ENCODE measurements around the gene DCN. TPM values are rescaled to one million over a fixed set of nuclear protein-coding genes. Genes with fewer than 3 reads are reported as not detected.
A peak's percentile ranks its signal among the peaks of the same experiment; 100 is the strongest.

Gene DCN
- total RNA-seq, 2 donors from 2014 or later, result 994 to 1,906 TPM

DNA sequence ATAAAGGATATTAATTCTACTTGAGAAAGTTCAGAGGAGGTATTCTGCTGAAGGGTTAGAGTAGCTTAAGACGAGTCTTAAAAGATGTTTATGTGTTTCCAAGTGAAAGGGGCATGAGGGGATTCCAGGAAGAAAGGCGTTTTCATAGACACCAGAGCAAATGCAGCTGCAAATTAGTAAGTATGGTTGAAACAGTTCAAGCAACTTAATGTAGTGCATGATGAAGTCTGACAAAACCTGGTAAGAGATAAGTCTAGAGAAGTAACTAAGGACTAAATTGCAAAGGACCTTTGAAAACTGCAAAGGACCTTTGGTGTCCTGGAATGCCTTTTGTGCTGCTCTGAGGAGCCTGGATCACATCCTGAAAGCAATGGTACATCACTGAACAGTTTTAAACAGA lies 82.8 kb downstream of the DCN start:
- DNase-seq (ENCODE audit: low spot score), result no peak
- no peaks in the 10 kb centered on the region for H3K9me3 ChIP-seq
- H3K4me3 ChIP-seq, result no peak overlapping the region
- H3K4me1 ChIP-seq, result no peaks in the 10 kb centered on the region
- H3K27ac ChIP-seq, result peak overlapping the region in 1 of 2 donors; percentile 54
- TF ChIP-seq, protein P1, sequence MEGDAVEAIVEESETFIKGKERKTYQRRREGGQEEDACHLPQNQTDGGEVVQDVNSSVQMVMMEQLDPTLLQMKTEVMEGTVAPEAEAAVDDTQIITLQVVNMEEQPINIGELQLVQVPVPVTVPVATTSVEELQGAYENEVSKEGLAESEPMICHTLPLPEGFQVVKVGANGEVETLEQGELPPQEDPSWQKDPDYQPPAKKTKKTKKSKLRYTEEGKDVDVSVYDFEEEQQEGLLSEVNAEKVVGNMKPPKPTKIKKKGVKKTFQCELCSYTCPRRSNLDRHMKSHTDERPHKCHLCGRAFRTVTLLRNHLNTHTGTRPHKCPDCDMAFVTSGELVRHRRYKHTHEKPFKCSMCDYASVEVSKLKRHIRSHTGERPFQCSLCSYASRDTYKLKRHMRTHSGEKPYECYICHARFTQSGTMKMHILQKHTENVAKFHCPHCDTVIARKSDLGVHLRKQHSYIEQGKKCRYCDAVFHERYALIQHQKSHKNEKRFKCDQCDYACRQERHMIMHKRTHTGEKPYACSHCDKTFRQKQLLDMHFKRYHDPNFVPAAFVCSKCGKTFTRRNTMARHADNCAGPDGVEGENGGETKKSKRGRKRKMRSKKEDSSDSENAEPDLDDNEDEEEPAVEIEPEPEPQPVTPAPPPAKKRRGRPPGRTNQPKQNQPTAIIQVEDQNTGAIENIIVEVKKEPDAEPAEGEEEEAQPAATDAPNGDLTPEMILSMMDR (IDR thresholded peaks at IDR 0.05), result no peak
- no peaks in the 10 kb centered on the region for H3K27me3 ChIP-seq
- H3K36me3 ChIP-seq, result no peaks in the 10 kb centered on the region

DNA sequence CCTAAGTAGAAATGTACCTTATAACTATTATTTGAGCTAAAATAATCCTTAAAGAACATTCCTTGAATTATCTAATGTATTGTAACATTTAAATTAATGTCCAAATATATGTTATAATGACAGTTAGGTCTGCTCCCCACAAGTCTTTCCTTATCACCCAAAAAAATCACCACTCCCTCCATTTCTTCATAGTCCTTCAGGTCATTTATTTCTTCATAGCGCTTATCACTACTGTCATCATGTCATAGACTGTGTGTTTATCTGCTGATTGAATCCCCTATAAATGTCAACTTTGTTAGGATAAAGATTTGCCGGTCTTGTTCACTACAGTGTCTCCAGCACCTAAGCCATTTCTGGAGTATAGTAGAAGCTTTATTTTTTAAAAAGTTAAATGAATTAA lies 83.3 kb downstream of the DCN start:
- Histone ChIP-seq H3K4me1 (no peaks in the 10 kb centered on the region), H3K27me3 (no peaks in the 10 kb centered on the region), H3K4me3 (no peak overlapping the region), H3K36me3 (no peaks in the 10 kb centered on the region), H3K27ac (peak overlapping the region in 1 of 2 donors; percentile 54), H3K9me3 (no peaks in the 10 kb centered on the region)
- TF ChIP-seq, protein P1 (IDR thresholded peaks at IDR 0.05), result no peak
- no peak for DNase-seq (ENCODE audit: low spot score)

DNA sequence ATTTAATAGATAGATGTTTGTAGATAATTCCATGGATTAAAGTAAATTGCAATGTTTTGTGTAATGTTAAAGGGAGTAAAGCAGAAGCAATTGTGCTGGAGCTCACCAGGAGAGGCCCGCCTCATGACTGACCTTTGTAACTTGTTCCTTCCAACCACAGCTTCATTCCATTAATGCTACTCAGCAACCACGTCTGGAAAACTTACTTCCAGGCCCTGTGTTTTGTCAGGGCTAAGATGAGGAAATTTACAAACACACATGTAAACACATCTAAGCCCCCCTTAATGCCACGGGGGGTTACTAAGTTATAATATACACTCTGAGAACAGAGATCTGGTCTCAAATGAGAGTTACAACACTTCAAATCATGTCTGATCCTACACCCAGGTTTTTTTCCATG lies 83.7 kb downstream of the DCN start:
- H3K36me3 ChIP-seq, result no peaks in the 10 kb centered on the region
- no peak overlapping the region for H3K4me3 ChIP-seq
- DNase-seq (ENCODE audit: low spot score), result no peak
- H3K27me3 ChIP-seq, result no peaks in the 10 kb centered on the region
- no peaks in the 10 kb centered on the region for H3K9me3 ChIP-seq
- H3K27ac ChIP-seq, result peak overlapping the region in 1 of 2 donors; percentile 54
- TF ChIP-seq, protein P1 (IDR thresholded peaks at IDR 0.05), result no peak
- H3K4me1 ChIP-seq, result no peaks in the 10 kb centered on the region

DNA sequence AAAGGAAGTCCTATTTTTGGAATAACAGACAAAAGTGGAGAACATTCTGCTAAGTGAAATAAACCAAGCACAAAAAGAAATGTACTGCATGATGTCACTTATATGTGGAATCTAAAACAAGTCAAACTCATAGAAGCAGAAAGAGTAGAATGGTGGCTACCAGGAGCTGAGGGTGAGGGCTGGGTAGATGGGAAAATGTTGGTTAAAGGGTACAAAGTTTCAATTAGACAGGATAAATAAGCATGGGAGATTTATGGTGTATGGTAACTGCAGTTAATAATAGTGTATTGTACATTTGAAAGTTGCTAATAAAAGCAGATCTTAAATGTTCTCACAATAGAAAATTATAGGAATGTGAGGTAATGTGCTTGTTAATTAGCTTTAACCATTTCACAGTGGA lies 84.2 kb downstream of the DCN start:
- Histone ChIP-seq H3K4me1 (no peaks in the 10 kb centered on the region), H3K27ac (no peak overlapping the region), H3K9me3 (no peaks in the 10 kb centered on the region), H3K36me3 (no peaks in the 10 kb centered on the region), H3K4me3 (no peak overlapping the region), H3K27me3 (no peaks in the 10 kb centered on the region)
- TF ChIP-seq, protein P1 (IDR thresholded peaks at IDR 0.05), result no peak
- DNase-seq (ENCODE audit: low spot score), result no peak

DNA sequence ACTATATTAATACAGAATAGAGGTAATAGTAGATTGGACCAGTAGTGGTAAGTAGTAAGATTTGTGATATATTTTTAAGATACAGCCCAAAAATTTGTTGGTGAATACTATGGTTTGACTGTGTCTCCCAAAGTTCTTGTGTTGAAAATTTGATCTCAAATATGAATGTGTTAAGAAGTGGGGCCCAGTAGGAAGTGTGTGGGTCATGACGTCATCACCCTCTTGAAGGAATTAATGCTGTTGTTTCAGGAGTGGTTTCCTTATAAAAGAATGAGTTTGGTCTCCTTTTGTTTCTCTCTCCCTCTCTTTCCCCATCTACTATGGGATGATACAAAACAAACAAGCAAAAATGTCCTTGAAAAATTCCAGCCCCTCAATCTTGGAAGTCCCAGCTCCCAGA lies 87.7 kb downstream of the DCN start:
- H3K27me3 ChIP-seq, result no peaks in the 10 kb centered on the region
- no peaks in the 10 kb centered on the region for H3K36me3 ChIP-seq
- no peak for DNase-seq (ENCODE audit: low spot score)
- H3K4me3 ChIP-seq, result no peak overlapping the region
- H3K4me1 ChIP-seq, result no peaks in the 10 kb centered on the region
- TF ChIP-seq, protein P1 (IDR thresholded peaks at IDR 0.05), result no peak
- H3K27ac ChIP-seq, result no peak overlapping the region
- peaks cover 0 to 12% of the 10 kb centered on the region in 2 donors for H3K9me3 ChIP-seq

DNA sequence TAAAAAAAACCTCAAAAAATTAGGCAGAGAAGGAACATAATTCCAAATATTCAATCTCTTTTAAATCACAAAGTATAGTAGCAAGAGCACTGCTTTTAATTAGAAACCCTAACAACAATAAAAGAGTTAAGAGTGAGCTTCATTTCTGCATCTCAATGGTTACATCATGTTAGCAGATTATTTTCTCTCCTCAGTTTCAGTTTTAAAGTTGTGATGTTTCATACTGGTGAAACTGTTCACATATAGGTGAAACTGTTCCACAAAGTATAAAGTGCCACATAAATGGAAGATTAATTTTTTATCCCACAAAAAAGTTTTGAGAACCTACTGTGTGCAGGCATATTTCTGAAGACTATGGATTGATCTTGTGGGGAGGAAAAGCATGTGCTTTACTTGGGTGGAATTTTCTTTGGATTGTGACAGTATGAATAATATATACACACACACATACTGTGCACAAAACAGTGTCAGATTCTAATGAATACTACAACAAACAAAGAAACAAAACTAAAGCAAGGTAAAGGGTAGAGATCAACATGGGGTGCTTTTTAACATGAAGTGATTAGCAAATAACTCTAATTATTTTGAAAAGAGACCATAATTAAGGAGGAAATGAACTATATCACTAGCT lies 88.5 kb downstream of the DCN start:
- Histone ChIP-seq H3K27ac (no peak overlapping the region), H3K4me3 (no peak overlapping the region), H3K36me3 (no peaks in the 10 kb centered on the region), H3K9me3 (peaks cover 0 to 18% of the 10 kb centered on the region in 2 donors), H3K27me3 (no peaks in the 10 kb centered on the region), H3K4me1 (no peaks in the 10 kb centered on the region)
- DNase-seq (ENCODE audit: low spot score), result no peak
- TF ChIP-seq, protein P1 (IDR thresholded peaks at IDR 0.05), result no peak

Measured in right atrium auricular region (tissue), 2 donors.